Stimulated activated CD4-positive, alpha-beta T cell treated with anti-CD3 and anti-CD28 coated beads, Interleukin-1b, Interleukin-23, amount 100 ng/mL, for 1 hour (primary cell): ENCODE data around the gene FSTL3.
"Not testable (repeated sequence)": the region's sequence is repeated elsewhere in the genome, so short reads cannot be mapped to it uniquely, and the experiment has no call there.

ENCODE experiments used
- DNase-seq, 2 donors: peaks; one replicate each; pipeline ENCODE4 v3.0.0-alpha.2; 2020; ENCODE audit warnings: low read depth in 2 of 2

The FSTL3 gene

GRCh38 chr19:676339-677105 is at the start of gene FSTL3:
Gene FSTL3, plus strand, starts transcription at chr19:676392. Its CDS starts 32 bp downstream, at chr19:676424.
- DNase-seq, result no peak

- not testable (repeated sequence) for DNase-seq
Observed at GRCh38 chr19:626566-626965, 49.6 kb upstream of the FSTL3 start.

GRCh38 chr19:628168-628567 is 48.0 kb upstream of the FSTL3 start:
- DNase-seq, result no peak

- not testable (repeated sequence) for DNase-seq
Observed at GRCh38 chr19:629515-629914, 46.7 kb upstream of the FSTL3 start.

GRCh38 chr19:629961-630714 is 46.1 kb upstream of the FSTL3 start:
- no peak for DNase-seq

- DNase-seq, result no peak
Observed at GRCh38 chr19:632579-633067, 43.6 kb upstream of the FSTL3 start.

- peak; percentile 88 to 94 for DNase-seq
Observed at GRCh38 chr19:633068-633785, 43.0 kb upstream of the FSTL3 start, which contains the start of gene POLRMT. Gene POLRMT, minus strand, starts transcription at chr19:633537. Its CDS starts 25 bp downstream, at chr19:633512.

GRCh38 chr19:633786-634639 is 42.2 kb upstream of the FSTL3 start:
- DNase-seq, result no peak

GRCh38 chr19:634975-635652 is 41.1 kb upstream of the FSTL3 start:
- no peak for DNase-seq

GRCh38 chr19:638906-639252 is 37.3 kb upstream of the FSTL3 start:
- no peak for DNase-seq

GRCh38 chr19:639253-640160 is 36.7 kb upstream of the FSTL3 start, which contains the start of gene FGF22:
Gene FGF22, plus strand, starts transcription at chr19:639879. Its CDS starts 47 bp downstream, at chr19:639926.
- DNase-seq, result peak; percentile 96 to 97

- no peak for DNase-seq
Observed at GRCh38 chr19:640161-640558, 36.0 kb upstream of the FSTL3 start.

GRCh38 chr19:640606-641189 is 35.5 kb upstream of the FSTL3 start:
- no peak for DNase-seq

- DNase-seq, result no peak
Observed at GRCh38 chr19:641702-642101, 34.5 kb upstream of the FSTL3 start.

GRCh38 chr19:642767-643727 is 33.1 kb upstream of the FSTL3 start:
- DNase-seq, result no peak

- no peak for DNase-seq
Observed at GRCh38 chr19:643736-644135, 32.5 kb upstream of the FSTL3 start.

- no peak for DNase-seq
Observed at GRCh38 chr19:644363-644762, 31.8 kb upstream of the FSTL3 start.

GRCh38 chr19:644789-645188 is 31.4 kb upstream of the FSTL3 start:
- no peak for DNase-seq
